ENCODE results near the gene SDR9C7.

DNA sequence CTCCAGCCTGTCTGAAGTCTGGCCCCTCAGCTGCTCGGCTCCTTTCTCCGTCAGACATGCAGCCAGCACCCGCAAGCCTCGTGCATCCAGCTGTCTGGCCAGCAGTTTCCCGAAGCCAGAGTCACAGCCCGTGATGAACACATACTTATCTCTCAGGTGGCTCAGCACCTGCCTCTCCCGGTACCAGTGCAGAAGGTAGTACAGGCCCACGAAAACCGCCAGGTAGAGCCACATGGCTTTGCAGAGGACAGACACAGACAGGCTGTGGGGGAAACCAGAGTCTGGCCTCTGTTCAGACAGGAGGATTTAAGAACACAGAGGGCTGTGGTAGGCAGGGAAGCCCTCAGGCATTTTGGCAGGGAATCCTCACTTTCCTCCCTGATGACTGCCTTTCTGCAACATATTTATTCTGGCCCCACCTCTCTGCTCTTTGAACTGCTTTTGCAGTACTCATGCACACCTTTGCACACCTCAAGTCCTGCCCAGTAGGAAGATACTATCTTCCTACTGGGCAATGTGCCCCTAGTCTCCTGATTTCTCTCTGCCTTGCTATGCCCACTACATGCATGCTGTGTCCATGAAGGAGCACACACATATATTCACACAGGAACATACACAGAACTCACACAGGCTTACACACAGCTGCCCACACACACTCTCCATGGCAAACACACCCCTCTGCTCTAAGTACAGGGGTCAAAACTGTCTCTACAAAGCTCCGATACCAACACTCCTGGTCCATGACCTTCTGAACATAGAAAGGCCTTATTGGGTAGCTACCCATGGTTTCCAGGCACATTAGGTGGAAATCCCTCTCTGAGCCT is 23.2 kb upstream of the SDR9C7 start, which contains the start of gene RDH16:
- TF ChIP-seq, protein P1, sequence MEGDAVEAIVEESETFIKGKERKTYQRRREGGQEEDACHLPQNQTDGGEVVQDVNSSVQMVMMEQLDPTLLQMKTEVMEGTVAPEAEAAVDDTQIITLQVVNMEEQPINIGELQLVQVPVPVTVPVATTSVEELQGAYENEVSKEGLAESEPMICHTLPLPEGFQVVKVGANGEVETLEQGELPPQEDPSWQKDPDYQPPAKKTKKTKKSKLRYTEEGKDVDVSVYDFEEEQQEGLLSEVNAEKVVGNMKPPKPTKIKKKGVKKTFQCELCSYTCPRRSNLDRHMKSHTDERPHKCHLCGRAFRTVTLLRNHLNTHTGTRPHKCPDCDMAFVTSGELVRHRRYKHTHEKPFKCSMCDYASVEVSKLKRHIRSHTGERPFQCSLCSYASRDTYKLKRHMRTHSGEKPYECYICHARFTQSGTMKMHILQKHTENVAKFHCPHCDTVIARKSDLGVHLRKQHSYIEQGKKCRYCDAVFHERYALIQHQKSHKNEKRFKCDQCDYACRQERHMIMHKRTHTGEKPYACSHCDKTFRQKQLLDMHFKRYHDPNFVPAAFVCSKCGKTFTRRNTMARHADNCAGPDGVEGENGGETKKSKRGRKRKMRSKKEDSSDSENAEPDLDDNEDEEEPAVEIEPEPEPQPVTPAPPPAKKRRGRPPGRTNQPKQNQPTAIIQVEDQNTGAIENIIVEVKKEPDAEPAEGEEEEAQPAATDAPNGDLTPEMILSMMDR (conservative IDR thresholded peaks at IDR 0.05; ENCODE audit: low read length) = no peak
- no peak for TF ChIP-seq EZH2phosphoT487 (IDR thresholded peaks at IDR 0.05; ENCODE audit: borderline replicate concordance, low read depth, low read length)

Data from OCI-LY7 (cell line).